H1 (cell line): Measurements from ENCODE around the gene CTBP2. TPM values are rescaled to one million over a fixed set of nuclear protein-coding genes. Genes with fewer than 3 reads are reported as not detected.
A peak's percentile ranks its signal among the peaks of the same experiment; 100 is the strongest.

Experiments used
- CTCF ChIA-PET: fragments of 300-600 bp; sonication (Branson Sonifier 250); formaldehyde crosslinking; loops from one replicate; lab custom pipeline; 2021; ENCODE audit not compliant: partially characterized antibody; lab: Charles Lee
- POLR2A ChIA-PET: fragments of 300-600 bp; sonication (Branson Sonifier 250); formaldehyde crosslinking; loops from one replicate; lab custom pipeline; 2021; ENCODE audit warnings: inconsistent platforms; ENCODE audit not compliant: partially characterized antibody; lab: Charles Lee
- DNase-seq, 2 experiments: peaks; one replicate each; pipeline versions ENCODE4 v3.0.0 to v3.0.0-alpha.2; 2010 to 2022; ENCODE audit warnings: low spot score in 2 of 2, low read depth in 1 of 2, mixed read lengths in 1 of 2
- FAIRE-seq: peaks from 2 replicates; lab custom pipeline; 2011; peaks lifted over from hg19 to GRCh38; lab: Jason Lieb, UNC
- H2AFZ ChIP-seq: 2 replicates; pipeline ENCODE4 v1.8.1; 2012; ENCODE audit warnings: low read length, inconsistent platforms
- H2AK5ac ChIP-seq: 2 replicates; pipeline ENCODE4 v1.6.1; 2013; ENCODE audit warnings: low read depth, low read length
- H2BK120ac ChIP-seq: replicated peaks from 2 replicates; pipeline ENCODE3; 2013; ENCODE audit warnings: low read depth, low read length, inconsistent platforms
- H2BK12ac ChIP-seq: 2 replicates; pipeline ENCODE4 v1.6.1; 2013; ENCODE audit warnings: low read depth, low read length
- H2BK15ac ChIP-seq: 2 replicates; pipeline ENCODE4 v1.6.1; 2013; ENCODE audit warnings: low read length
- H2BK20ac ChIP-seq: 2 replicates; pipeline ENCODE4 v1.6.1; 2013; ENCODE audit warnings: low read length
- H2BK5ac ChIP-seq: 2 replicates; pipeline ENCODE4 v1.6.1; 2013; ENCODE audit warnings: low read depth, low read length
- H3K14ac ChIP-seq: 2 replicates; pipeline ENCODE4 v1.6.1; 2013; ENCODE audit warnings: inconsistent platforms; ENCODE audit not compliant: insufficient read length
- H3K18ac ChIP-seq: 2 replicates; pipeline ENCODE4 v1.6.1; 2013; ENCODE audit warnings: low read length; ENCODE audit errors: extremely low read depth
- H3K23ac ChIP-seq: 2 replicates; pipeline ENCODE4 v1.6.1; 2013; ENCODE audit warnings: inconsistent platforms; ENCODE audit not compliant: insufficient read length
- H3K23me2 ChIP-seq: 2 replicates; pipeline ENCODE4 v1.6.1; 2013; ENCODE audit warnings: low read depth, low read length
- H3K27ac ChIP-seq: 2 replicates; pipeline ENCODE4 v1.6.1; 2011; ENCODE audit warnings: low read depth, low read length, inconsistent platforms
- H3K27me3 ChIP-seq, 4 experiments: replicated peaks in 1 of 4; 1 replicate in 1 of 4; 2 replicates in 3 of 4; pipeline versions ENCODE4 v1.6.1 to v1.8.1; 2011 to 2013; ENCODE audit warnings: low read length in 3 of 4, mild to moderate bottlenecking in 3 of 4, inconsistent platforms in 2 of 4, mixed read lengths in 2 of 4, moderate library complexity in 1 of 4; ENCODE audit not compliant: control insufficient read depth in 3 of 4, insufficient read depth in 3 of 4; ENCODE audit errors: extremely low read depth in 1 of 4
- H3K36me3 ChIP-seq, 4 experiments: 2 replicates each; pipeline versions ENCODE4 v1.6.1 to v1.8.1; 2011 to 2013; ENCODE audit warnings: mild to moderate bottlenecking in 4 of 4, low read length in 3 of 4, moderate library complexity in 2 of 4, control low read depth in 1 of 4, inconsistent platforms in 1 of 4; ENCODE audit not compliant: insufficient read depth in 4 of 4, control insufficient read depth in 2 of 4
- H3K4ac ChIP-seq: replicated peaks from 2 replicates; pipeline ENCODE3; 2013; ENCODE audit warnings: low read length, low read depth, mixed read lengths, inconsistent platforms; ENCODE audit not compliant: insufficient read length
- H3K4me1 ChIP-seq, 4 experiments: replicated peaks in 1 of 4; 1 replicate in 1 of 4; 2 replicates in 3 of 4; pipeline versions ENCODE4 v1.6.1 to v1.8.1; 2011 to 2013; ENCODE audit warnings: low read length in 3 of 4, inconsistent platforms in 2 of 4, mixed read lengths in 1 of 4; ENCODE audit not compliant: insufficient read depth in 4 of 4, control insufficient read depth in 3 of 4
- H3K4me2 ChIP-seq, 2 experiments: 2 replicates each; pipeline versions ENCODE4 v1.6.1 to v1.8.1; 2011 to 2013; ENCODE audit warnings: low read depth in 2 of 2, low read length in 2 of 2, control low read depth in 1 of 2, inconsistent platforms in 1 of 2, mild to moderate bottlenecking in 1 of 2; ENCODE audit not compliant: insufficient read depth in 1 of 2
- H3K4me3 ChIP-seq, 4 experiments: fragments of 200-600, 300-600 bp in 1 of 4; sonication (generic), shearing (Covaris generic), sonication (Bioruptor Twin) in 1 of 4; 2 replicates each; pipeline versions ENCODE4 v1.5.1 to v1.8.1; 2011 to 2016; ENCODE audit warnings: low read length in 4 of 4, low read depth in 3 of 4, control low read depth in 2 of 4, inconsistent platforms in 2 of 4, mild to moderate bottlenecking in 2 of 4, mixed read lengths in 1 of 4, moderate library complexity in 1 of 4; ENCODE audit not compliant: insufficient read depth in 2 of 4; ENCODE audit errors: extremely low read depth in 1 of 4
- H3K56ac ChIP-seq: replicated peaks from 2 replicates; pipeline ENCODE3; 2013; ENCODE audit warnings: low read depth, mild to moderate bottlenecking, mixed read lengths, low read length, inconsistent platforms; ENCODE audit not compliant: insufficient read length
- H3K79me1 ChIP-seq: 2 replicates; pipeline ENCODE4 v1.6.1; 2013; ENCODE audit warnings: low read depth, low read length, control low read depth
- H3K79me2 ChIP-seq, 2 experiments: 2 replicates each; pipeline versions ENCODE4 v1.6.1 to v1.8.1; 2012 to 2013; ENCODE audit warnings: low read length in 2 of 2, mild to moderate bottlenecking in 2 of 2, inconsistent platforms in 1 of 2; ENCODE audit not compliant: insufficient read depth in 2 of 2, control insufficient read depth in 1 of 2
- H3K9ac ChIP-seq, 4 experiments: replicated peaks in 1 of 4; 1 replicate in 1 of 4; 2 replicates in 3 of 4; pipeline versions ENCODE4 v1.6.1 to v1.8.1; 2011 to 2013; ENCODE audit warnings: low read depth in 3 of 4, low read length in 3 of 4, control low read depth in 2 of 4, mild to moderate bottlenecking in 2 of 4, moderate library complexity in 2 of 4, inconsistent platforms in 1 of 4; ENCODE audit errors: extremely low read depth in 1 of 4
- H3K9me3 ChIP-seq, 2 experiments: 2 replicates each; pipeline versions ENCODE4 v1.6.1 to v1.8.1; 2012 to 2013; ENCODE audit warnings: mild to moderate bottlenecking in 2 of 2, moderate library complexity in 2 of 2, control low read depth in 1 of 2, inconsistent platforms in 1 of 2, low read depth in 1 of 2, low read length in 1 of 2, mixed read lengths in 1 of 2; ENCODE audit not compliant: insufficient read depth in 2 of 2
- H4K20me1 ChIP-seq, 2 experiments: replicated peaks in 1 of 2; 2 replicates each; pipeline versions ENCODE3 to v1.8.1; 2011 to 2013; ENCODE audit warnings: inconsistent platforms in 2 of 2, low read length in 2 of 2, mild to moderate bottlenecking in 1 of 2; ENCODE audit not compliant: insufficient read depth in 2 of 2, control insufficient read depth in 1 of 2
- H4K5ac ChIP-seq: 2 replicates; pipeline ENCODE4 v1.6.1; 2013; ENCODE audit warnings: low read length, low read depth, mixed read lengths, inconsistent platforms; ENCODE audit not compliant: insufficient read length
- H4K8ac ChIP-seq: 2 replicates; pipeline ENCODE4 v1.8.0; 2013; ENCODE audit warnings: mild to moderate bottlenecking, moderate library complexity, low read length, inconsistent platforms; ENCODE audit not compliant: insufficient read depth; ENCODE audit errors: extremely low read depth
- H4K91ac ChIP-seq: replicated peaks from 2 replicates; pipeline ENCODE3; 2013; ENCODE audit warnings: low read length, mixed read lengths, inconsistent platforms; ENCODE audit not compliant: insufficient read length
- BACH1 ChIP-seq: IDR thresholded peaks from 2 replicates; pipeline ENCODE4 v1.6.1; 2012; ENCODE audit warnings: low read length, improper control_type of control experiment
- CTBP2 ChIP-seq: IDR thresholded peaks from 2 replicates; pipeline ENCODE4 v1.7.0; 2011; ENCODE audit warnings: borderline replicate concordance, mild to moderate bottlenecking, moderate library complexity, mixed read lengths, low read length; ENCODE audit not compliant: insufficient read depth, insufficient read length
- EP300 ChIP-seq, 2 experiments: IDR thresholded peaks; 1 replicate in 1 of 2; 2 replicates in 1 of 2; pipeline ENCODE4 v1.6.1; 2011 to 2012; ENCODE audit warnings: low read depth in 2 of 2, low read length in 2 of 2, mild to moderate bottlenecking in 2 of 2, borderline replicate concordance in 1 of 2, inconsistent platforms in 1 of 2, moderate library complexity in 1 of 2
- HDAC2 ChIP-seq, 2 experiments: fragments of 300-600 bp in 1 of 2; sonication (generic) in 1 of 2; IDR thresholded peaks; 2 replicates each; pipeline ENCODE4 v1.6.1; 2011 to 2012; ENCODE audit warnings: low read depth in 2 of 2, low read length in 2 of 2, mild to moderate bottlenecking in 2 of 2, moderate library complexity in 2 of 2, borderline replicate concordance in 1 of 2, inconsistent platforms in 1 of 2
- PHF8 ChIP-seq: fragments of 200-600 bp; sonication (generic); conservative IDR thresholded peaks from 2 replicates; pipeline ENCODE4 v1.7.1; 2012; ENCODE audit warnings: low read depth, mild to moderate bottlenecking, inconsistent platforms, low read length, moderate library complexity
- RFX5 ChIP-seq: IDR thresholded peaks from 2 replicates; pipeline ENCODE4 v1.6.1; 2011; ENCODE audit warnings: low read depth, low read length, improper control_type of control experiment, borderline replicate concordance
- SAP30 ChIP-seq: fragments of 300-600 bp; sonication (generic); IDR thresholded peaks from 2 replicates; pipeline ENCODE4 v1.7.1; 2012; ENCODE audit warnings: low read length, moderate library complexity, mild to moderate bottlenecking, inconsistent platforms; ENCODE audit not compliant: insufficient read depth, insufficient replicate concordance
- TCF12 ChIP-seq: IDR thresholded peaks from 2 replicates; pipeline ENCODE4 v1.6.1; 2011; ENCODE audit warnings: low read depth, mild to moderate bottlenecking, low read length
- WGBS, 2 experiments: shearing (Covaris generic) in 1 of 2; methylation state at CpG; one replicate each; pipeline versions ENCODE4 v1.1.6 to v1.1.7; 2013 to 2015; ENCODE audit warnings: low lambda C conversion rate in 2 of 2, mixed read lengths in 2 of 2, inconsistent platforms in 1 of 2, low coverage in 1 of 2, missing lambda C conversion rate in 1 of 2; ENCODE audit not compliant: insufficient replicate concordance in 2 of 2, insufficient coverage in 1 of 2, insufficient read length in 1 of 2; ENCODE audit errors: extremely low coverage in 1 of 2, missing lambda C conversion rate in 1 of 2; 5-methylcytosine and 5-hydroxymethylcytosine counted together
- polyA plus RNA-seq, 7 experiments: library from polyadenylated mRNA; depleted of rRNA in 3 of 7; stranded (reverse) in 5 of 7; unstranded in 2 of 7; fragments of >200 nt in 5 of 7; fragments of 200-250 nt in 2 of 7; gene quantifications; 1 replicate in 5 of 7; 2 replicates in 1 of 7; 4 replicates in 1 of 7; pipeline versions ENCODE4 v1.2.1 to v1.2.3, GENCODE V29; 2011 to 2013; ENCODE audit warnings: missing spikeins in 2 of 7, mixed read lengths in 2 of 7
- total RNA-seq: library from RNA; stranded (reverse); fragmentation: NEBNext Ultra II Directional; extraction: Animal tissue kit (Norgen Biotek cat#: 25700); gene quantifications from 2 replicates; pipeline ENCODE4 v1.2.1, GENCODE V29; 2021
- TF ChIP-seq, protein P1 (sequence below), 3 experiments: IDR thresholded peaks; 1 replicate in 2 of 3; 2 replicates in 1 of 3; pipeline versions ENCODE4 v1.5.1 to v1.6.1; 2011; ENCODE audit warnings: low read length in 3 of 3, mild to moderate bottlenecking in 3 of 3, inconsistent platforms in 2 of 3, low read depth in 1 of 3, moderate library complexity in 1 of 3; ENCODE audit not compliant: insufficient read depth in 1 of 3; ENCODE audit errors: control extremely low read depth in 1 of 3

CTBP2 gene
- total and polyA plus RNA-seq, 2 of the 8 experiments (the other 6 are each of a cell fraction or from before 2014, with no cell fraction given): 208 to 221 TPM

DNA sequence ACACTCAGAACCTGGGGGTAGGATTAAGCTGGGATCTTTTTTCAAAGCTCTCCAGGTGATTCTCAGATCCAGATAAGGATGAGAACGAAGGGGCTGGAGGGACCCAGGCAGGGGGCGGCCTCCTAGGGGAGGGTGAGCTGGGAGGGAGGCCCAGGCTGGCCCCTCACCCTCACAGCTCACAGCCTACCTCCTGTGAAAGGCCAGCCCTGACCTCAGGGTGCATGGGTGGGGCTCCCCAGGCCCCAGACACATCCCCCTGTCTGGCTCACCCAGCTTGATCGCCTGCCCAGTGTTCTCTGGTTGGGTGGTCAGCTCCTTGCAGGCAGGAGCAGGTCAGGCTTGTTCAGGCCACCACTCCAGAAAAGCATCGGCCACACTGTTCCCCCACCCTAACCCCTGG lies 24.3 kb downstream of the CTBP2 start:
- Histone ChIP-seq H3K9me3 (no peaks in the 10 kb centered on the region), H3K56ac (no peak overlapping the region), H4K8ac (no peak overlapping the region), H2BK12ac (no peak overlapping the region), H2BK5ac (peak overlapping the region; percentile 89; the same call in 1 of the 2 replicates), H4K20me1 (peaks cover 79 to 80% of the 10 kb centered on the region in 2 experiments), H3K4me2 (peak overlapping the region in 1 of 2 experiments; percentile 43; a peak in 1 of 4 replicates), H4K5ac (no peak overlapping the region), H3K23ac (no peak overlapping the region), H2AFZ (no peak overlapping the region), H3K79me1 (peaks cover 26% of the 10 kb centered on the region), H4K91ac (no peak overlapping the region), H3K27me3 (no peaks in the 10 kb centered on the region), H3K4me1 (peaks cover 25 to 65% (median 49%) of the 10 kb centered on the region in 4 experiments), H3K23me2 (no peaks in the 10 kb centered on the region), H3K27ac (no peak overlapping the region), H3K14ac (no peak overlapping the region), H2AK5ac (0 out of 2 replicates have a peak overlapping the region, but pooled peaks have one; percentile 77), H3K18ac (no peak overlapping the region; the same call in 1 of the 2 replicates), H2BK15ac (no peak overlapping the region), H3K79me2 (peaks cover 64 to 100% of the 10 kb centered on the region in 2 experiments), H2BK120ac (no peak overlapping the region), H3K9ac (no peak overlapping the region), H2BK20ac (no peak overlapping the region), H3K4me3 (no peak overlapping the region), H3K36me3 (peaks cover 6 to 37% (median 10%) of the 10 kb centered on the region in 4 experiments; a peak in 6 of 8 replicates), H3K4ac (no peak overlapping the region)
- FAIRE-seq (no peak), DNase-seq (no peak)
- CTCF ChIA-PET: interaction anchor here (0.8 to 1.7 kb wide), 13 partner anchors 9 to 1777 kb away, joined by 3 to 6 read pairs (median 4); no protein-coding TSS in a partner anchor
- 85% methylated on average over 2 of the region's 4 CpGs; no CpG with 5 or more reads in 1 of the 2 experiments for WGBS, 2 experiments
- POLR2A ChIA-PET: interaction anchor here (0.6 to 2.3 kb wide), 9 partner anchors 8 to 81 kb away, joined by 3 to 17 read pairs (median 4); no protein-coding TSS in a partner anchor
- TF ChIP-seq CTBP2: no peak
- no peak for TF ChIP-seq EP300 (IDR thresholded peaks at IDR 0.05; ENCODE audit: borderline replicate concordance in 1 of 2, low read depth in 2 of 2, low read length in 2 of 2)
- TF ChIP-seq TCF12: no peak
- no peak for TF ChIP-seq BACH1
- TF ChIP-seq PHF8: no peak
- no peak for TF ChIP-seq RFX5
- no peak for TF ChIP-seq HDAC2 (IDR thresholded peaks at IDR 0.05; ENCODE audit: borderline replicate concordance in 1 of 2, low read depth in 2 of 2, low read length in 2 of 2)
- TF ChIP-seq, protein P1, sequence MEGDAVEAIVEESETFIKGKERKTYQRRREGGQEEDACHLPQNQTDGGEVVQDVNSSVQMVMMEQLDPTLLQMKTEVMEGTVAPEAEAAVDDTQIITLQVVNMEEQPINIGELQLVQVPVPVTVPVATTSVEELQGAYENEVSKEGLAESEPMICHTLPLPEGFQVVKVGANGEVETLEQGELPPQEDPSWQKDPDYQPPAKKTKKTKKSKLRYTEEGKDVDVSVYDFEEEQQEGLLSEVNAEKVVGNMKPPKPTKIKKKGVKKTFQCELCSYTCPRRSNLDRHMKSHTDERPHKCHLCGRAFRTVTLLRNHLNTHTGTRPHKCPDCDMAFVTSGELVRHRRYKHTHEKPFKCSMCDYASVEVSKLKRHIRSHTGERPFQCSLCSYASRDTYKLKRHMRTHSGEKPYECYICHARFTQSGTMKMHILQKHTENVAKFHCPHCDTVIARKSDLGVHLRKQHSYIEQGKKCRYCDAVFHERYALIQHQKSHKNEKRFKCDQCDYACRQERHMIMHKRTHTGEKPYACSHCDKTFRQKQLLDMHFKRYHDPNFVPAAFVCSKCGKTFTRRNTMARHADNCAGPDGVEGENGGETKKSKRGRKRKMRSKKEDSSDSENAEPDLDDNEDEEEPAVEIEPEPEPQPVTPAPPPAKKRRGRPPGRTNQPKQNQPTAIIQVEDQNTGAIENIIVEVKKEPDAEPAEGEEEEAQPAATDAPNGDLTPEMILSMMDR (IDR thresholded peaks at IDR 0.05; ENCODE audit: control extremely low read depth in 1 of 3, insufficient read depth in 1 of 3, low read depth in 1 of 3, low read length in 3 of 3): no peak
- no peak for TF ChIP-seq SAP30
